HG03097 (cell line): ENCODE measurements around the gene CST11.
"Not testable (repeated sequence)": the region's sequence is repeated elsewhere in the genome, so short reads cannot be mapped to it uniquely, and the experiment has no call there.

Experiments
- ATAC-seq: cut with Tn5 transposase; IDR thresholded peaks from one replicate; pipeline ENCODE4 v1.9.1; 2021; ENCODE audit not compliant: unreplicated experiment, low FRiP score

CST11 gene

GRCh38 chr20:23452776-23453175, at the start of gene CST11:
TSS of gene CST11 (minus strand) at chr20:23452876. CDS start at chr20:23452811, 65 bp downstream.
- ATAC-seq: no peak

- ATAC-seq: no peak
Measured at GRCh38 chr20:23501926-23502325, 49.2 kb upstream of the CST11 start.

- ATAC-seq: no peak
Measured at GRCh38 chr20:23497536-23497935, 44.9 kb upstream of the CST11 start.

- ATAC-seq: no peak
Measured at GRCh38 chr20:23493172-23493772, 40.6 kb upstream of the CST11 start.

GRCh38 chr20:23492292-23492691, 39.6 kb upstream of the CST11 start:
- ATAC-seq: no peak

- no peak for ATAC-seq
Measured at GRCh38 chr20:23490817-23491216, 38.1 kb upstream of the CST11 start, which contains the start of gene CST8. TSS of gene CST8 (plus strand) at chr20:23491117. CDS start at chr20:23491668, 551 bp downstream.

GRCh38 chr20:23488996-23489395, 36.3 kb upstream of the CST11 start:
- no peak for ATAC-seq

GRCh38 chr20:23488470-23488869, 35.8 kb upstream of the CST11 start:
- no peak for ATAC-seq

- ATAC-seq: no peak
Measured at GRCh38 chr20:23484081-23484480, 31.4 kb upstream of the CST11 start.

GRCh38 chr20:23482138-23482537, 29.5 kb upstream of the CST11 start:
- no peak for ATAC-seq

- no peak for ATAC-seq
Measured at GRCh38 chr20:23479043-23479442, 26.4 kb upstream of the CST11 start.

- ATAC-seq: no peak
Measured at GRCh38 chr20:23477223-23477622, 24.5 kb upstream of the CST11 start.

- no peak for ATAC-seq
Measured at GRCh38 chr20:23476015-23476754, 23.5 kb upstream of the CST11 start.

GRCh38 chr20:23475395-23475794, 22.7 kb upstream of the CST11 start:
- no peak for ATAC-seq

GRCh38 chr20:23473293-23473692, 20.6 kb upstream of the CST11 start:
- not testable (repeated sequence) for ATAC-seq

GRCh38 chr20:23472306-23472705, 19.6 kb upstream of the CST11 start:
- not testable (repeated sequence) for ATAC-seq

GRCh38 chr20:23466961-23467360, 14.3 kb upstream of the CST11 start:
- not testable (repeated sequence) for ATAC-seq

- no peak for ATAC-seq
Measured at GRCh38 chr20:23461180-23461579, 8.5 kb upstream of the CST11 start.

GRCh38 chr20:23459461-23460150, 6.9 kb upstream of the CST11 start:
- ATAC-seq: no peak

GRCh38 chr20:23456873-23457272, 4.2 kb upstream of the CST11 start:
- no peak for ATAC-seq

- ATAC-seq: no peak
Measured at GRCh38 chr20:23456409-23456808, 3.7 kb upstream of the CST11 start.

- ATAC-seq: no peak
Measured at GRCh38 chr20:23455639-23456038, 3.0 kb upstream of the CST11 start.
